ENCODE data around the gene PCDH20. TPM values are rescaled to one million over a fixed set of nuclear protein-coding genes. Genes with fewer than 3 reads are reported as not detected.

Gene PCDH20
- total and polyA plus RNA-seq, 9 of the 15 experiments (the other 6 are each of a cell fraction or from before 2014, with no cell fraction given): not detected

DNA sequence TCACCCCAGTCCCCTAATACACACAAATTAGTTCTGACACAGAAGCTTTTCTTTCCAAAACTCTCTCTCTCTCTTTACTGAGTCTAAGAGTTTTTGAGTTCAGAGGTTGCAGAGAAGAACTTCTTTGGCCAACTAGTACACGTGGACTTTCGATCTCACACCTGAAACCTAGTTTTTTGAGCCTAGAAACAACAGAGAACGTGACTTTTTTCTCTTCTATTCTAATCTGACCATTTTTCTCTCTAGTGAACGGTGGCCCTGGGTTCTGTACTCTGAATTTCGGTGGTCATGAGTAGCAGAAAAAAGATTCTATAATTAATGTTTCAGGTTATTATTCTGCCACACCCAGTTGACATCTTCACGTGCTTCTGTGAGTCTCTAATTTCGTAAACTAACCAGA is 24.2 kb downstream of the PCDH20 start:
- no peak overlapping the region for H3K27ac ChIP-seq (ENCODE audit: extremely low read depth, low read depth, low read length)
- POLR2A ChIA-PET: interaction anchor here (0.7 kb wide), 1 partner anchor 322 kb away, joined by 3 read pairs; no protein-coding TSS in a partner anchor
- ATAC-seq (no peak), DNase-seq (ENCODE audit: extremely low read depth in 1 of 4, low spot score in 3 of 4) (no peak), FAIRE-seq (no peak)
- no peaks in the 10 kb centered on the region for H3K9me3 ChIP-seq (replicated peaks; ENCODE audit: control insufficient read depth, insufficient read depth, low read depth, low read length)
- no peak overlapping the region for H3K4me3 ChIP-seq
- H3K9ac ChIP-seq (ENCODE audit: insufficient read depth in 1 of 2, low read depth in 2 of 2, low read length in 2 of 2): no peak overlapping the region
- H3K9me1 ChIP-seq (ENCODE audit: control insufficient read depth, insufficient read depth, low read length): no peaks in the 10 kb centered on the region
- intact Hi-C loops (cut with micrococcal nuclease) (no loop called here), in situ Hi-C loops (cut with MboI) (no loop called here)
- no peaks in the 10 kb centered on the region for H4K20me1 ChIP-seq (replicated peaks; ENCODE audit: control insufficient read depth, insufficient read depth, low read length)
- no peaks in the 10 kb centered on the region for H3K36me3 ChIP-seq (ENCODE audit: control insufficient read depth, insufficient read depth, low read length)
- no TSS peak for BruUV-seq (replicated peaks)
- no peak overlapping the region for H3K4me2 ChIP-seq (ENCODE audit: insufficient read depth, low read length)
- H3K4me1 ChIP-seq (replicated peaks in 1 of 2; ENCODE audit: control insufficient read depth in 2 of 2, insufficient read depth in 2 of 2, low read length in 2 of 2): no peaks in the 10 kb centered on the region
- 2% methylated on average over 7 of the region's 7 CpGs for WGBS (ENCODE audit: insufficient coverage, low coverage, missing lambda C conversion rate)
- no peaks in the 10 kb centered on the region for H3K27me3 ChIP-seq (ENCODE audit: control insufficient read depth in 2 of 2, insufficient read depth in 2 of 2, low read length in 2 of 2)
- CTCF ChIA-PET (ENCODE audit: low intra/inter-chr PET ratio): no interaction called here
- H3K79me2 ChIP-seq (ENCODE audit: control insufficient read depth, insufficient read depth, low read length): no peaks in the 10 kb centered on the region
- H2AFZ ChIP-seq (ENCODE audit: low read depth, low read length): no peak overlapping the region
- TF ChIP-seq EGR1 (conservative IDR thresholded peaks at IDR 0.05) (no peak), SIRT6 (IDR thresholded peaks at IDR 0.05; ENCODE audit: low read depth, low read length) (no peak), HDAC8 (tag; IDR thresholded peaks at IDR 0.05) (no peak), XRCC5 (IDR thresholded peaks at IDR 0.05; ENCODE audit: low read depth, low read length) (no peak), ZNF436 (CRISPR knock-in tag; IDR thresholded peaks at IDR 0.05) (no peak), MECOM (CRISPR knock-in tag; IDR thresholded peaks at IDR 0.05) (no peak), FOXA3 (CRISPR knock-in tag; conservative IDR thresholded peaks at IDR 0.05 in 1 of 2, IDR thresholded peaks at IDR 0.05 in 1 of 2) (no peak), ZNF232 (CRISPR knock-in tag; IDR thresholded peaks at IDR 0.05) (no peak), ZNF124 (CRISPR knock-in tag; IDR thresholded peaks at IDR 0.05) (no peak), LARP7 (IDR thresholded peaks at IDR 0.05) (no peak), MTA2 (IDR thresholded peaks at IDR 0.05; ENCODE audit: low read depth) (no peak), HOXB6 (CRISPR knock-in tag; IDR thresholded peaks at IDR 0.05; ENCODE audit: borderline replicate concordance) (no peak), HEY1 (CRISPR knock-in tag; IDR thresholded peaks at IDR 0.05; ENCODE audit: borderline replicate concordance) (no peak)
- TF ChIP-seq, protein P1, sequence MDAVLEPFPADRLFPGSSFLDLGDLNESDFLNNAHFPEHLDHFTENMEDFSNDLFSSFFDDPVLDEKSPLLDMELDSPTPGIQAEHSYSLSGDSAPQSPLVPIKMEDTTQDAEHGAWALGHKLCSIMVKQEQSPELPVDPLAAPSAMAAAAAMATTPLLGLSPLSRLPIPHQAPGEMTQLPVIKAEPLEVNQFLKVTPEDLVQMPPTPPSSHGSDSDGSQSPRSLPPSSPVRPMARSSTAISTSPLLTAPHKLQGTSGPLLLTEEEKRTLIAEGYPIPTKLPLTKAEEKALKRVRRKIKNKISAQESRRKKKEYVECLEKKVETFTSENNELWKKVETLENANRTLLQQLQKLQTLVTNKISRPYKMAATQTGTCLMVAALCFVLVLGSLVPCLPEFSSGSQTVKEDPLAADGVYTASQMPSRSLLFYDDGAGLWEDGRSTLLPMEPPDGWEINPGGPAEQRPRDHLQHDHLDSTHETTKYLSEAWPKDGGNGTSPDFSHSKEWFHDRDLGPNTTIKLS (IDR thresholded peaks at IDR 0.05; ENCODE audit: borderline replicate concordance, low read depth): no peak
- TF ChIP-seq, protein P2, sequence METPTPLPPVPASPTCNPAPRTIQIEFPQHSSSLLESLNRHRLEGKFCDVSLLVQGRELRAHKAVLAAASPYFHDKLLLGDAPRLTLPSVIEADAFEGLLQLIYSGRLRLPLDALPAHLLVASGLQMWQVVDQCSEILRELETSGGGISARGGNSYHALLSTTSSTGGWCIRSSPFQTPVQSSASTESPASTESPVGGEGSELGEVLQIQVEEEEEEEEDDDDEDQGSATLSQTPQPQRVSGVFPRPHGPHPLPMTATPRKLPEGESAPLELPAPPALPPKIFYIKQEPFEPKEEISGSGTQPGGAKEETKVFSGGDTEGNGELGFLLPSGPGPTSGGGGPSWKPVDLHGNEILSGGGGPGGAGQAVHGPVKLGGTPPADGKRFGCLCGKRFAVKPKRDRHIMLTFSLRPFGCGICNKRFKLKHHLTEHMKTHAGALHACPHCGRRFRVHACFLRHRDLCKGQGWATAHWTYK (CRISPR knock-in tag; IDR thresholded peaks at IDR 0.05): no peak
- TF ChIP-seq, protein P3, sequence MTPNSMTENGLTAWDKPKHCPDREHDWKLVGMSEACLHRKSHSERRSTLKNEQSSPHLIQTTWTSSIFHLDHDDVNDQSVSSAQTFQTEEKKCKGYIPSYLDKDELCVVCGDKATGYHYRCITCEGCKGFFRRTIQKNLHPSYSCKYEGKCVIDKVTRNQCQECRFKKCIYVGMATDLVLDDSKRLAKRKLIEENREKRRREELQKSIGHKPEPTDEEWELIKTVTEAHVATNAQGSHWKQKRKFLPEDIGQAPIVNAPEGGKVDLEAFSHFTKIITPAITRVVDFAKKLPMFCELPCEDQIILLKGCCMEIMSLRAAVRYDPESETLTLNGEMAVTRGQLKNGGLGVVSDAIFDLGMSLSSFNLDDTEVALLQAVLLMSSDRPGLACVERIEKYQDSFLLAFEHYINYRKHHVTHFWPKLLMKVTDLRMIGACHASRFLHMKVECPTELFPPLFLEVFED (CRISPR knock-in tag; conservative IDR thresholded peaks at IDR 0.05): no peak
- TF ChIP-seq, protein P4, sequence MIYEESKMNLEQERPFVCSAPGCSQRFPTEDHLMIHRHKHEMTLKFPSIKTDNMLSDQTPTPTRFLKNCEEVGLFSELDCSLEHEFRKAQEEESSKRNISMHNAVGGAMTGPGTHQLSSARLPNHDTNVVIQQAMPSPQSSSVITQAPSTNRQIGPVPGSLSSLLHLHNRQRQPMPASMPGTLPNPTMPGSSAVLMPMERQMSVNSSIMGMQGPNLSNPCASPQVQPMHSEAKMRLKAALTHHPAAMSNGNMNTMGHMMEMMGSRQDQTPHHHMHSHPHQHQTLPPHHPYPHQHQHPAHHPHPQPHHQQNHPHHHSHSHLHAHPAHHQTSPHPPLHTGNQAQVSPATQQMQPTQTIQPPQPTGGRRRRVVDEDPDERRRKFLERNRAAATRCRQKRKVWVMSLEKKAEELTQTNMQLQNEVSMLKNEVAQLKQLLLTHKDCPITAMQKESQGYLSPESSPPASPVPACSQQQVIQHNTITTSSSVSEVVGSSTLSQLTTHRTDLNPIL (CRISPR knock-in tag; IDR thresholded peaks at IDR 0.05): no peak
- TF ChIP-seq, protein P5, sequence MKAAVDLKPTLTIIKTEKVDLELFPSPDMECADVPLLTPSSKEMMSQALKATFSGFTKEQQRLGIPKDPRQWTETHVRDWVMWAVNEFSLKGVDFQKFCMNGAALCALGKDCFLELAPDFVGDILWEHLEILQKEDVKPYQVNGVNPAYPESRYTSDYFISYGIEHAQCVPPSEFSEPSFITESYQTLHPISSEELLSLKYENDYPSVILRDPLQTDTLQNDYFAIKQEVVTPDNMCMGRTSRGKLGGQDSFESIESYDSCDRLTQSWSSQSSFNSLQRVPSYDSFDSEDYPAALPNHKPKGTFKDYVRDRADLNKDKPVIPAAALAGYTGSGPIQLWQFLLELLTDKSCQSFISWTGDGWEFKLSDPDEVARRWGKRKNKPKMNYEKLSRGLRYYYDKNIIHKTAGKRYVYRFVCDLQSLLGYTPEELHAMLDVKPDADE (conservative IDR thresholded peaks at IDR 0.05; ENCODE audit: control insufficient read depth, low read depth, low read length): no peak
